VCaP (cell line): Measurements from ENCODE around the gene TOR2A.
A peak's percentile ranks its signal among the peaks of the same experiment; 100 is the strongest.
"Not testable (repeated sequence)": the region's sequence is repeated elsewhere in the genome, so short reads cannot be mapped to it uniquely, and the experiment has no call there.

ENCODE experiments used
- H3K27ac ChIP-seq: fragments of 450-650 bp; 2 replicates; pipeline ENCODE4 v1.5.1; 2017
- TF ChIP-seq, protein P1 (sequence below): fragments of 450-650 bp; conservative IDR thresholded peaks from 2 replicates; pipeline ENCODE4 v1.5.1; 2017; ENCODE audit warnings: mild to moderate bottlenecking, moderate library complexity

The TOR2A gene

GRCh38 chr9:127767410-127767809 lies 32.3 kb upstream of the TOR2A start:
- no peak overlapping the region for H3K27ac ChIP-seq

GRCh38 chr9:127765418-127765817 lies 30.3 kb upstream of the TOR2A start:
- TF ChIP-seq, protein P1, sequence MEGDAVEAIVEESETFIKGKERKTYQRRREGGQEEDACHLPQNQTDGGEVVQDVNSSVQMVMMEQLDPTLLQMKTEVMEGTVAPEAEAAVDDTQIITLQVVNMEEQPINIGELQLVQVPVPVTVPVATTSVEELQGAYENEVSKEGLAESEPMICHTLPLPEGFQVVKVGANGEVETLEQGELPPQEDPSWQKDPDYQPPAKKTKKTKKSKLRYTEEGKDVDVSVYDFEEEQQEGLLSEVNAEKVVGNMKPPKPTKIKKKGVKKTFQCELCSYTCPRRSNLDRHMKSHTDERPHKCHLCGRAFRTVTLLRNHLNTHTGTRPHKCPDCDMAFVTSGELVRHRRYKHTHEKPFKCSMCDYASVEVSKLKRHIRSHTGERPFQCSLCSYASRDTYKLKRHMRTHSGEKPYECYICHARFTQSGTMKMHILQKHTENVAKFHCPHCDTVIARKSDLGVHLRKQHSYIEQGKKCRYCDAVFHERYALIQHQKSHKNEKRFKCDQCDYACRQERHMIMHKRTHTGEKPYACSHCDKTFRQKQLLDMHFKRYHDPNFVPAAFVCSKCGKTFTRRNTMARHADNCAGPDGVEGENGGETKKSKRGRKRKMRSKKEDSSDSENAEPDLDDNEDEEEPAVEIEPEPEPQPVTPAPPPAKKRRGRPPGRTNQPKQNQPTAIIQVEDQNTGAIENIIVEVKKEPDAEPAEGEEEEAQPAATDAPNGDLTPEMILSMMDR = no peak
- no peak overlapping the region for H3K27ac ChIP-seq

More at GRCh38 chr9:127767410-127767809, 32.3 kb upstream of the TOR2A start:
- TF ChIP-seq, protein P1 = no peak

GRCh38 chr9:127763918-127764384 lies 28.9 kb upstream of the TOR2A start:
- H3K27ac ChIP-seq = no peak overlapping the region
- TF ChIP-seq, protein P1 = peak; percentile 17; the same call in 1 of the 2 replicates

DNA sequence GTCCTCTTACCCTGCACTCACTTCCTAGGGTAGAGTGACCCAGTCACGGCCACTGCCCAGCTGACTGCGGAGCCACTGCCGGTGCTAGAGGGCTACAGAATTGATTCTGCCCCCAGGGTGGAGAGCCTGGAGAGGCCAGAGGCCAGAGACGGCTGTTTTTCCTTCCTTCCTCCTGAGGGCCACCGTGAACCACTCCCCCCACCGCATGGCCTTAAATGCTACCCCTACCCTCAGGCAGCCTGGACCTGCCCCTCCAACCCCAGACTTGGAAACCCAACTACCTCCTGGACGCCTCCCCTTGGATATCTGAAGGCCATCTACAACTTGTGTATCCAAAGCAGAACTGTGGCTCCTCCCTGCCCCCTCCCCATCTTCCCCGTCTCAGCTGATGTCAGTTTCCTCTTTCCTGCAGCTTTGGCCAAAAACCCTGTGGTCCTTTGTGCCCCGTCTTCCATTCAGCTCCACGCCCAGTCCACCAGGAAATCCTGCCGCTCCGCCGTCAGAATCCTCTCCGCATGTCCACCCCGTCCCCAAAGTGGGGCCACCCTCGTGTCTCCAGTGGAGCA lies 27.1 kb upstream of the TOR2A start:
- TF ChIP-seq, protein P1 = no peak
- no peak overlapping the region for H3K27ac ChIP-seq

GRCh38 chr9:127761491-127761956 lies 26.4 kb upstream of the TOR2A start:
- TF ChIP-seq, protein P1 = no peak
- no peak overlapping the region for H3K27ac ChIP-seq

DNA sequence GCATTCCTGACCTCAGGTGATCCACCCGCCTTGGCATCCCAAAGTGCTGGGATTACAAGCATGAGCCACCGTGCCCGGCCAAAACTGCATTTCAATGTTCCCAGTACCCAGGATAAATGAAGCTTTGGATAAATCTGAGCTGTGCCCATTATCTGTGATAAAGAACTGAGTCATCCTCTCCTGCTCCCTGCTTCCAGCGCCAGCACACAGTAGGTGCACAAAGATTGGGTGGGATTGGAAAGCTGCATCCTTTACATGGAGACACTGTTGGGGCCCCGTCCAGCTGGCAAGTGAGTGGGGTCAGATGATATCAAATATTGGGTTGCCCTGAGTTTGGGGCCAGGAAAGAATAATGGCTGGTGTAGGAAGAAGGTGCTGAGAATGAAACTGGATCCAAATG lies 26.0 kb upstream of the TOR2A start:
- TF ChIP-seq, protein P1 = no peak

DNA sequence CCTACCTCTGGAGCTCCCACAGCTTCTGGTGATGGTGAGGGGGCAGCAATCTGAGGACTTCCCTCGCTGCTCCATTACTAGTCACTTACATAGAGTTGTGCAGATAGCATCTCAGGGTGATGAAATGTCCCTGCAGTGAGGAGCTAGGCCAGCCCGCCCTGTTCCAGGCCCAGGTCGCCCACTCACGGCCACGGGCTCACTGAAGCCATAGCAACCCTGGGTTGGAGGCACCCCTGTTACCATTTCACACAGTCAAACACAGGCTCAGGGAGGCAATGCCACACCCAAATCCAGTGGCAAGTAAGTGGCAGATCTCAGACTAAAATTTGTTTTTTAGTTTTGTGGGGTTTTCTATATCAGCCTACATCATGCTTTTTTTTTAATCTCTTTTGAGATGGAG lies 23.7 kb upstream of the TOR2A start:
- TF ChIP-seq, protein P1 = no peak
- H3K27ac ChIP-seq = no peak overlapping the region

More for the DNA sequence above, 26.0 kb upstream of the TOR2A start:
- no peak overlapping the region for H3K27ac ChIP-seq

GRCh38 chr9:127756776-127757175 lies 21.7 kb upstream of the TOR2A start:
- not testable (repeated sequence) for H3K27ac ChIP-seq
